ENCODE measurements around the gene INPP4B. TPM values are rescaled to one million over a fixed set of nuclear protein-coding genes. Genes with fewer than 3 reads are reported as not detected.

The INPP4B gene
- total RNA-seq, 1 donor from 2014 or later = 78.7 TPM

DNA sequence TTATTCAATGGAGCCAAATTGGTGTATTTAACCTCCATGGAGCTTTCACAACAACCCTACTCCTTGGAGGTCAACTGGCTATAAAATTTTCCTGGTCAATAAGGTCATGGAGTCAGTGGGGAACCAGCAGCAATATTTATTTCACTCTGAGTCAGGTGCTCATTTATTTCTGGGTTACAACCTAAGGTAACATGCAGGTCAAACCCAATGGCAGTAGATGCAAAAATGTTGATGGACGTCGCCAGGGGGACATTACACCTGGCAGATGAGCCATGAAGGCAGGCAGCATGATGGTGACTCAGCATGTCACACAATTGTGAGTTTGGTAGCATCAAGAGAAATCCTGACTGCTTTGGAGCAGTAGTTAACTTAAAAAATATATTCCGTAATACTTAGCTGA, 695.6 kb downstream of the INPP4B start:
- DNase-seq (ENCODE audit: low spot score) = no peak

DNA sequence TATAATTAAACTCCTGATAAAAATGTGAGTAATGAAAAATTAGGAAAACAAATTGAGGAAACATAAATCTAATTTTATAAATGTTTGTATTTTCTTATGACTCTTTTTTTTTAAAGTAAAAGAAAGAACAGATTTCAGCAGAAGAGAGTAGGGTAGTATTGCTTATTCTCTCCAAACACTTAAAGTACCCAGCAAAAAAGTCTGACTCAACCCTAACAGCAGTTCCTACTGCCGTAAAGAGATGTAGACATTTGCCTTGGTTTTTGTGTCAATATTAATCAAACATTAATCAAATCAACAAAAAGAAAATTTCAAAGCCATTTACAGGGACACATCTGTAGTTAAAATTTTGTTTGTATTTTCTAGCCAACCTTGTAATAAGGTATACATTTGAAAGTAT, 701.3 kb downstream of the INPP4B start:
- no peak for DNase-seq (ENCODE audit: low spot score)

DNA sequence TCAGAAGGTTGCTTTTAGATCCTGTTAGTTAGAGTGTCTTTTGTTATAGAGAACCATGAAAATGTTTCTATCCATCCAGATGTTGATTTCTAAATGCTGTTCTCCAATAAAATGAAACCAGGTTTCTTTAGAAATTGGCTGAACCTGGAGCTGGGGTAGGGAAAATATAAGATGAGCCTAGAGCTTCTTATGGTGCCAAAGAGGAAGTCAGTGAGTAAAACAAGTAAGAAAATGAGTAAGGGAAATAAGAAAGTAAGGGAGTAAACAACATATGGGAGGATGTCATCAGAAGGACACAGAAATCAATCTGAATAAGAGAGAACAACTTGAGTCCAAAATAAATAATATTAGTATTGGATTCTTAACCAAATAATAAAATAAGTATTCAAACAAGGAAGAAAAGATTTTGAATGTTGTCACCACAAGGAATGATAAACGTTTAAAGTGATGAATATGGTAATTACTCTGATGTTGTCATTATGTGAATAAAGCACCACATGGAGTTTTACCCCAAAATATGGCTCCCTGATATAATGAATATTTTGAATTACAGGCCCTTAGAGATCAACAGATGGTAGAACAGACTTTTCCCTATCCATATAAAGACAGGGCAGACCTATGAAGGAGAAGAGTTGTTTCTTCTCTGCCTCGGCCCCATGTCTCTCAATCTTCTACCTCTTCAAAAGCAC, 703.6 kb downstream of the INPP4B start:
- DNase-seq (ENCODE audit: low spot score) = no peak

DNA sequence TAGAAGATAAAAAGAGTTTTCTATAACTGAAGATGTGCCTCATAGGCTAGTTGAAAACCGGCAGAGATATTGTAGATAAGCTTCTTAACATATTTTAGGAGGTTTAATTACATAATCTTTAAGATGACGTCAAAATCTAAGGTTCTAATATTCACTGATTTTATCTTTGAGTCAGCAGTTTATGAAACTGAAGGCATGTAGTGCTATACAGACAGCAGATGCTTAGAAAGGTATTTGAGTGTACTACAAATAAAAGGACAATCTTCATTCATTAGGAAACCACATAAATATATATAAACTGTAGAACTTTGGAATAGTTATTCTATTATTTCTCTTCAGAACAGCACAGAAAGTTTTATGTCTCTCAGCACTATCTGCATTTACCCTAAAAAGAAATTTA, 704.9 kb downstream of the INPP4B start:
- DNase-seq (ENCODE audit: low spot score) = peak; percentile 80

DNA sequence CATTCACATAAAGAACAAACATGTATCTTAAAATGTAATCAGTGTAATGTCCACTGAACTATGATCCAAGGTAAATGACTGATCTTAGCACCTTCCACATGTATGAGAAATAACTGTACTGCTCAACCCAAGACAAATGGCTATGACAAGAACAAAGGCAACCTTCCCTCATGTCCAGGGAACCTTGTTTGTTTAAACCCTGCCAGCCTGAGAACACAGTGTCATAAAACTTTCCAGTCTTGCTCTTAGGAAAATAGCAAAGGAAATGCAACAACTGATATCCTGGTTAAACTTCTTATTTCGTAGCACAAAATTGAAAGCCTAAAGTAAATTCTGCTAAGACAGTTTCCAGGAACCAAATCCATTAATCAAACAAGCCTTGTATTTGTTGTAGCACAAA, 715.4 kb downstream of the INPP4B start:
- DNase-seq (ENCODE audit: low spot score) = peak; percentile 19

DNA sequence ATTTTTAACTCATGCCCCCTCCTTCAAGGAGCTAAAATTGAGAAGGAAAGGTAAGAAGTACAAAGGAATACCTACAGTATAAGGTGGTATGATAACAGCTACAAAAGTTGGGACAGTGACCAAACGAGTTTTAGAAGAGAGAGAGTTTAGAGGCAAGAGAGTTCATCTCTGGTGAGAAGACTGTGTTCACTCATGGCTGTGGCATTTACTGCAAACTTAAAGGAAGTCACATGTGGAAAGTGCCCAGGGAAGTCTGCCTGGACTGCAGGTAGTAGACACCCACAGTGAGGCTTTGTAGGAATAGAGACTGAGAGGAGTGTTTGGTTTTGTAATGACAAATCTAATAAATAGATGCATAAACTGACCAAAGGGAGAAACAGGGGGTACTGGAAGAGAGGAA, 716.2 kb downstream of the INPP4B start:
- no peak for DNase-seq (ENCODE audit: low spot score)

DNA sequence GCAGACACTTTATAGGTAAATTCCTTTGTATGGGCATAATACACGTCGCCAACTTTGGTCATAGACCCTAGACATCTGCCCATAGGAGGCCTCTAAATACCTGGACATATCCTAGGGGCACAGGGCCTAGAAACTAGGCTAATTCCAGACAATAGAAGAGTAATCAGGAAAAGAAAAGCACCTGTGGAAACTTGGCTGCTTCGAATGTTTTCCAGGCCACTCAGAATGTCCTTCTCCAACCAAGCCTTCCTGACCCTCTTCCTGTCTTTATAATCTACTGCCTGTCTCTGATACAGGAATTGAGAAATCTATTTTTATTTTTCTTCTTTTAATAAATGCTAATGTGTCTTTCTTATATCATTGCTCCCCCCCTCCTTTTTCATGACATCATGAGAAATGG, 716.6 kb downstream of the INPP4B start:
- DNase-seq (ENCODE audit: low spot score) = no peak

DNA sequence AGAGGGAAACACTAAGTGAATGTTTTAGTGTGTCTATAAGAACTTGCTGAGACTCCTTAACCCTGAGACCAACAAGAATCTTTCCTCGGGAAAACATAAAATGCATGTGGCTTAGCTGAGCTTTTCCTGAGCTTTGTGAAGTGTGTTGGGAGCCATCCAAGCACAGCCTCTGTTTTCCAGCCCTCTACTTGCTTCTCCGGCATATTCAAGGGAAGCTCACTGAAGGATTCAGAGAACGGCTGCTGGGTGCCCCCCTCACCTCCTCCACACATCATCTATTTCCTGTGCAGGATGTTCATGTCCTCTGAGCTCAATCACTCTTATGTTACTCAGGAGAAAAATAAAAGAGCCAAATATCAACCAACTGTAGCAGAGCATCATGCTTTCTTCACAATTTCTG, 717.6 kb downstream of the INPP4B start:
- peak; percentile 97 for DNase-seq (ENCODE audit: low spot score)

DNA sequence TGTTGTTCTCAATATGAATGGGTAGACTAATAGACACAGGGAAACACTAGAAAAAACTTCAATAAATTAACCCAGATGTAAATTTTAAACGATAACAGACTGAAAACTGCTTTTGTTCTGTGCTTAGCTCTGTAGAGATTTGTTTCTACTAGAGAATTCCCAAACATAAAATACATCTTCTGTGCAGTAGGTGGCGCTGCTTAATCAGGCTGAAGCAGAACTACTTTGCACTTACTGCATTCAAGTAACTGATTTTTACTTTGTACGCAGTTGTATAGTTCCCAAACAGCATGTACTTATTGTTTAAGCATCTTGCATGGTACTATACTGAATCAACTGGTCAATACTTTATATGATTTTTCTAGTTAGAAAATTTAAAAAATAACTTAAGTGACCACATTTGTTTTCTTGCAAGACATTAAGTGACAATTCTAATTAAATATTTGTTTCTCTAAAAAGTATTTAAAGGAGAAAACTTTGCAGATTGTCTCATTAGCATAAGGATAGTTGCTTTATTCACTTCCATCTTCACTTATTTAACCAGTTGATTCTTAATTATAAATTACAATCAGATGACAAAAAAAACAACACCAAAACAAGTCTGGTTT, 719.1 kb downstream of the INPP4B start:
- peak; percentile 84 for DNase-seq (ENCODE audit: low spot score)

DNA sequence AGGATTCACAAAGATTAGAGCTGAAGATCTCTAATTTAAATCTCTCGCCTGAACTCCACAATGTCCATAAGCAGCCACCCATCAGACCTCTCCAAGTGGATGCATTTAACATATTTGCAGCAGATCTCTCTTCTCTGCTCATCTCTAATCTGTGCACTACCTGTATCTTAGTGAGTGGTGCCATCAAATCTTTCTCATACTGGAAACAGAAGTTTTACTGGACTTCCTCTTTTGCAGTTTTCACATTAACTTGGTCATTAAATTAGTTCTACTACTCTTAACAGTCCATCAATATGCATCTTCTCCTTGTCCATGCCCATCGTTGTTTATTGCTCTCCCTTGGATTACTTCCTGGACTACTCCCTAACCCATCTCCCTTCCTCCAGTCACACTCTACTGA, 721.2 kb downstream of the INPP4B start:
- DNase-seq (ENCODE audit: low spot score) = no peak

DNA sequence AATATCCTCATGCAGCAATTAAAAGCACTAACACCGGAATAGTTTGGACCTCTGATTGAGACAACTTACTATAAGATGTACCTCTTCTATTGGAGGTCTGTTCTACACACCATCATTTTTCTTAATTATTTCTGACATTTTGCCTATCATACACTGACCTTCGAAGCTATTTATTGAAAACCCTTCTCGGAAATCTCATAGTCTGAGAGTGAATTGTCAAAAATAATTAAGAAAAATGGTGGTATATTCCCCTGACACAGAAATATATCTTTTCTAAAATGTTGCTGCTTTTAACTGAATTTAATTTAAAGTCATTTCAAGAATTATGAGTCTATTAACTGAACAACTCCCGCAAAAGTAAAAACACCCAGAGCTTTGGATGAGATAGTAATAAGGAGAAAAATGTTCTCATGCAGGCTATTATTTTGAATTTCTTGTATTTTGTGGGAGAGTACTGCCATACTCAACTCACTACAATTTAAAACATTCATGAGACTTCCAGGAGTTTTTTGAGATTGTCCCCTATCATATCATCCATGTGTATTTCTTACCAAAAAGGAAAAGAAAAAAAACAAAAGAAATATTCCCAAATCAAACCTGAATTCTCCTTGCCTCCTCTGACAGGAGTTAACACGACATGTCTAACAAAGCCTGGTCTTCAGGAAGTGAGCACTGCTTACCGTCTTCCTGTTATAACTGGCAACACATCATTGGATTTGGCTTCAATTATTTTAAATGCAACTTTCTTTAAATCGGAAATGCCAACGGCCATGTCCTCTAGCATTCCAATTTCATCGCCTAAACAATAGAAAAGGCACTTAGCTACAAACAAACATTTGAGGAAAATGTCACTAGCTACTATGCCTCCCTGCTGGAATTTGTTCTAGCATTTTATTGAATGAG, 724.4 kb downstream of the INPP4B start:
- DNase-seq (ENCODE audit: low spot score) = peak; percentile 10

DNA sequence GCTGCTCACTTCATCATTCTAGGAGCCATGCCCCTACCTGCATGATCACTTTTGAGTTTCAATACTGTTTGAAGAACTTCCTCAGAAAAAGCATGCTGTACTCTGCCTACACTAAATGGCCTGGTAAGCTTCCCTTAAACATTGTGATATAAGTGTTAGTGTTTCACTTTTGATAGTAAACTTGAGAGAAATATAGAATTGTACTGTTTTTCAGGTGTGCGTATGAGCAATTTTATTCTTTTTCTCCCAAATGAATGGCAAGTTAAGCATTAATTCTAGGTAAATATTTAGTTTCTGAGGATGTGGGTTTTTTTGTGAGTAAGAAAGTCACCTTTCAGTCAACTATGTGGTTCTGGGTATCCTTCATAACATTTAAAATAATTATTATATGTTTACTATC, 725.2 kb downstream of the INPP4B start:
- DNase-seq (ENCODE audit: low spot score) = no peak

DNA sequence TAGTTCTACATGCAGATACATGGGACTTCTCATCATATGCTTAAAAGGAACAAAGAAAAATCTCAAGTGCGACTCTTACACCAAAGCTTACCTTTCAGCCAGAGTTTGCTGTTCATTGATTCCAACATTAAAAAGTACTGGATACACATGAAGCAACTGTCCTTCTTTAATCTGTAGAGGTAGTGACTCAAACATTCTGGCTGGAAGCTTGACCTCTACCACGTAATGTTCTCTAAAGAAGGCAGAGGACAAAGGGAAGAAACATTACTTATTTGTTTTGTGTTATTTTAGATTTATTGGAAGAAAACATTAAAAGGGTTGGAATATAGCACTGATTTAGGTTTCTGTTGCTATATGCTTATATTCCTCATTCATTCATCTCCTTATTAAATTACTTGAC, 733.6 kb downstream of the INPP4B start:
- DNase-seq (ENCODE audit: low spot score) = no peak

DNA sequence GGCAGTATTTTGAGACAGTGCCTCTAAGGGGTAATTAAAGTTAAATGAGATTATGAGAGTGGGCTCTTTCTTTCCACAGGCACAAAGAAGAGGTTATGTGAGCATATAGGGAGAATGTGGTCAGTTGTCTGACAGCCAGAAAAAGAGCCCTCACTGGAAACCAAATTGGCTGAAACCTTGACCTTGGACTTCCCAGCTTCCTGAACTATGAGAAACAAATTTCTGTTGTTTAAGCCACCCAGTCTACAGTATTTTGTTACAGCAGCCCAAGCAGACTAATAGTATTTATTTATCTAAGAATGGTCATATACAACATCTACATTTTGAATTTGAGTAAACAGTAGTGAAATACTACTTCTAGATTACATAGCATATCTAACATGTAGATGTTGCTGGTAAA, 736.0 kb downstream of the INPP4B start:
- no peak for DNase-seq (ENCODE audit: low spot score)

DNA sequence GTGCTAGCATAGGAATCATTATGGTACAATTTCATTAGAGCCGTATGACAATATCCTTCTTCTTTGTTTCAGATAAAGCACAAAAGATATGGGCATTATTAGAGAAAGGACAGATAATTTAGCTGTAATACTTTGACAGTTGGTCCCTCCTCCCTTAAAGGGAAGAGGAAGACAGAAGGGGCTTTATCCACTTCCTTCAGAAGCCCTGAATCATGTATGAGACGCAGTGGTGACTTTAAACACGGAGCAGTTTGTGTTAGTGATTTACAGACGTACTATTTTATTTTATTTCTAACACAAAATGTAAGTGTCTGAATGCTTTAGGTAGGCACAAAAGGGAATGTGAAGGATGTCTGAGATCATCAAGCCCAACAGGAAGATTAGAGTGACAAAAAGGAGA, 742.1 kb downstream of the INPP4B start:
- DNase-seq (ENCODE audit: low spot score) = no peak

DNA sequence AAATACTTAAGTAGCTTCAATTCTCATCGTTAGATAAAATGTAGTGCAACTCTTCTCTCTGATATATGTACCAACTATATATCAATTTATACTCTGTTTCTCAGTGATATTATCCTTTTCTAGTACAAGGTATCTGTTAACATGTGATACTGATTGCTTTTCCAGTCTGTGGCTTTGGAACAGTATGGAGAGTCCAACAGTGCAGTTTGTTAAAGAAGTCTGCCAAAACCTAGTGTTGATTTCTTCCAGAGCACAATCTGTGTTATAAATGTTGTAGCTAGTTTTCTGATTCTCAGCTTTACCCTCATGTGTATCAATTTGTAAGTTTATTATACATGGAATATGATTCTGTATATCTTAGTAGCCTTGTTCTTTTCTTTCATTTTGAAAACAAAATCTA, 744.7 kb downstream of the INPP4B start:
- no peak for DNase-seq (ENCODE audit: low spot score)

DNA sequence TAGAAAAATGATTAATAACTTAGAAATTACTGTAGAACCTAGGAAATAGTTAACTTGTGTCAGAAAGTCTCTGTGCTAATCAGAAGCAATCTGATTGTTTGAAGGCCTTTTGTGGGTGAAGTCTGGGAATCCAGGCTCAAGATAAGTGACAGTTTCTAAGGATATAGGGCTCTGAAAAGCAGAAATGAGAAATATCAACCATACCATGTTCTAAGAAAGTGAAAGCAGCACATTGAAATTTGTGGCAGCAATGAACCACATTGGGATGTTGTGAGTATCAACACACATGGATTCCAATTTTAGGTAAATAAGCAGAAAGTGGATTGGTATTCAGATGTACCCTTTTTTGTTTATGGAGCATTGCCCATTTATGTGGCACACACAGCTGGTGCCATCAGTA, 745.2 kb downstream of the INPP4B start:
- no peak for DNase-seq (ENCODE audit: low spot score)

DNA sequence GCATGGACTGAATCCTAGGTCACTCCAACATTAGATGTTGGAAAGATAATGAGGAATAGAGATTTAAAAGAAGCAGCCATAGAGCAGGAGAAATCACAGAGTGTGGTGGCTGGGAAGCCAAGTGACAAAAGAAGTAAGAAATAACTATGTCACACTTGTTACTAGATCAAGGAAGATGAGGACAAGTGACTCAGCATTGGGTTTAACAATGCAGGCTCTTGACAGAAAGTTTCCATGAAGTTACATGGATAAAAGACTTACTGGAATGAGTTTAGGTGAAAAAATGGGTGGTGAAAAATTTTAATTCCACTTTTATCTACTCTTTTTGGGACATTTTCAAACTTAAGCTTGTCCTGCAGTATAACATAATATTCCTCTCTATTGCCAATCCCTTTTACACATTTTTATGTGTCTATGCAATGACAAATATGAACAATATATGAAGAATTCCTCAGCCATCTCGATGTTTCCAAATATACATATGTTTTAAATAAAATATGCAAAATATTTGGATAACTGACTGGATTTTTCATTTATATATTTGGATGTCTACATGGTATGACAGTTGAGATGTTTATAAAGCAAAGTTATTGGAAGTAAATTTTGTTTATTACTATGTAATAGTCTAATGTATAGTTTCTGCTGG, 747.1 kb downstream of the INPP4B start:
- no peak for DNase-seq (ENCODE audit: low spot score)

DNA sequence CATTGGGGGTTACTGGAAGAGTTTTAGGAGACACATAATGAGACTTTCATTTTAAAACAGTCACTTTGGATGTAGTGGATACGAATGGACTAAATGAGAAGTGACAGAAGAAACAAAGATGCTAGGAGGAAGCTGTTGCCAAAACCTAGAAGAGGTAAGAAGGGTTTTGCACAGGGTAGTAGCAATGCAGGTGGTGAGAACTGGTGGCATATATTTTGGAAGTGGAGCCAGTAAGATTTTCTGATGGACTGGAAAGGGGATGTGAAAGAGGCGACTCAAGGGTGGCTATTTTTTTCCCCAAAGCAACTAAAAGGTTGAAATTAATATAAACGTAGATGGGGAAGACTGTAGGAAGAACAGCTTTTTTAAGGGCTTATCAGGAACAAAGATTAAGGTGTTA, 747.7 kb downstream of the INPP4B start:
- DNase-seq (ENCODE audit: low spot score) = no peak

DNA sequence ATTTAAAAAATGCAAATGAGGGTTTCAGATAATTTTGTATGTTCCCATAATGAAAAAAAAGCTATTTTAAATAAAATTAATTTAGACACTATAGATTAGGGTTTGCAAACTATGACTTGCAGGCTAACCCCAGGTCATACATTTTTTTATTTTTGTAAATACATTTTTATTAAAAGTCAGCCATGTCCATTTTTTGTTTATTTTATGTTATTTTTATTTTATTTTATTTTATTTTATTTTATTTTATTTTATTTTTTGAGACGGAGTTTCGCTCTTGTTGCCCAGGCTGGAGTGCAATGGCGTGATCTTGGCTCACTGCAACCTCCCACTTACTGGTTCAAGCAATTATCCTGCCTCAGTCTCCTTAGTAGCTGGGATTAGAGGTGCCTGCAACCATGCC, 749.1 kb downstream of the INPP4B start:
- no peak for DNase-seq (ENCODE audit: low spot score)

DNA sequence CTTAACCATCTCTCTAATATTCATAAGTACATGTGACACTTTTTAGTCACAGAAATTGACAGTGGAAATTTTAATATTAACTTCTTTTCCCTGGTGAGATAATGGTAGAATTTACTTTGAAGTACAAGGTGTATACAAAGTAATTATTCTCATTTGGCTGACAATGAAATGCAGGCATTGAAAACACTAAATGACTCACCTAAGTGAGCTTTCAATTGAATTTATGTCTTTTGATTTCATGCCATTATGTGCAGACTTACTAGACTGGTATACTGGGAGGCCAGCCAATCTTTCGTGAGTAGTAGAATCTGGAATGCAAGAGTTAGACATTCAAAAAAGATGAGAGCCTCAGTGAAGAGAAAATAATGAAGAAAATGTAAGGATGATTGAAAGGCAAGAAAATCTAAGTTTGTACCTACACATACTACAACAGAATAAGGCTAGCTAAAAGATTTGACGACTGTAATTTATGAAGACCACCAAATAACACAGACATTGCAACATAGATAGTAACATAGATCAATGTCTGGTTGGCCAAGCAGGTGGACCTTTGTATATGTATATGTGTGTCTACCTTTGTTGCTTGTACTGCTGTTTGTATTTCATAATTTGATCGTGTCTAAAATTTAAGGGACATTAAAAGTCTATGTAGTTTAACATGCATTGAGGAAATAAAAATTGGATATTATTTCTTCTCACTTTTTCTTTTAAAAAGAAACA, 750.1 kb downstream of the INPP4B start:
- DNase-seq (ENCODE audit: low spot score) = peak; percentile 77

DNA sequence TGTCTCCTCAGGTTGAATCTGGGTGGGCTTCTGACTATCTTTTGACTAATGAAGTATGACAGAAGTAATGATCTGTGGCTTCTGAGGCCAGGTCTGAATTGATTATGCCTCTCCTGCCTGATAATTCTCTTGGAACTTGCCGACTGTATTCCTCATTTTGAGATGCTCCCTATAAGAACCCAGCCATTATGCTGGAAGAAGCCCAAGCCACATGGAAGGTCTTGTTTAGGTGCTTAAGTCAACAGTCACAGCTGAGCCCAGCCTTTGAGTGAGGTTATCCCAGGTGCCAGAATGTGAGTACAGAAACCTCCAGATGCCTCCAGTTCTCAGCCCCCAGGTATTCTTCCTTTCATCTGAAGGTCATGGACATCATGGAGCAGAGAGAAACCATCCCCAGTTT, 753.2 kb downstream of the INPP4B start:
- DNase-seq (ENCODE audit: low spot score) = no peak

Measured in umbilical cord (tissue), 2 donors.